Aorta (tissue), 5 donors: ENCODE data around the gene IZUMO4. TPM values are rescaled to one million over a fixed set of nuclear protein-coding genes. Genes with fewer than 3 reads are reported as not detected.

Experiments
- ATAC-seq: fragments of 200-7000 bp; cut with Tn5 transposase; one replicate; pipeline ENCODE4 v1.9.1; 2022; ENCODE audit warnings: moderate library complexity; ENCODE audit not compliant: low FRiP score
- DNase-seq, 2 donors: peaks; one replicate each; pipeline ENCODE4 v3.0.0-alpha.2; 2020
- H3K27ac ChIP-seq, 2 donors: one replicate each; pipeline ENCODE4 v1.5.1; 2013; ENCODE audit warnings: low read length in 2 of 2, mild to moderate bottlenecking in 2 of 2, moderate library complexity in 2 of 2, control low read depth in 1 of 2, inconsistent platforms in 1 of 2, low read depth in 1 of 2
- H3K27me3 ChIP-seq, 2 donors: one replicate each; pipeline ENCODE4 v1.6.1; 2013; ENCODE audit warnings: control low read depth in 1 of 2, low read length in 1 of 2, mild to moderate bottlenecking in 1 of 2, moderate library complexity in 1 of 2; ENCODE audit not compliant: insufficient read depth in 2 of 2, control insufficient read depth in 1 of 2
- H3K36me3 ChIP-seq, 2 donors: one replicate each; pipeline ENCODE4 v1.6.1; 2013; ENCODE audit warnings: control low read depth in 1 of 2, low read length in 1 of 2, mild to moderate bottlenecking in 1 of 2; ENCODE audit not compliant: insufficient read depth in 2 of 2, control insufficient read depth in 1 of 2
- H3K4me1 ChIP-seq, 2 donors: one replicate each; pipeline ENCODE4 v1.6.1; 2013; ENCODE audit warnings: low read length in 2 of 2, control low read depth in 1 of 2, mild to moderate bottlenecking in 1 of 2, moderate library complexity in 1 of 2; ENCODE audit not compliant: insufficient read depth in 2 of 2, control insufficient read depth in 1 of 2
- H3K4me3 ChIP-seq, 2 donors: one replicate each; pipeline ENCODE4 v1.5.1; 2013; ENCODE audit warnings: low read length in 2 of 2, control low read depth in 1 of 2, mild to moderate bottlenecking in 1 of 2
- H3K9me3 ChIP-seq: one replicate; pipeline ENCODE4 v1.6.1; 2013; ENCODE audit warnings: mild to moderate bottlenecking, low read length; ENCODE audit not compliant: control insufficient read depth
- WGBS, 2 donors: extraction: QIAGEN DNeasy Blood & Tissue Kit; methylation state at CpG; one replicate each; pipeline ENCODE4 v1.1.7; 2013; 5-methylcytosine and 5-hydroxymethylcytosine counted together
- intact Hi-C, 2 donors: fragments of 100-400 bp; cut with DNase I; formaldehyde crosslinking; loops; one replicate each; pipeline versions ENCODE4 v1.14.2 to v1.15.0; 2022
- polyA plus RNA-seq, 2 donors: library from polyadenylated mRNA; stranded (reverse); fragments of 200-250 nt; gene quantifications; one replicate each; pipeline ENCODE4 v1.2.3, GENCODE V29; 2013
- total RNA-seq, 2 donors: library from RNA; stranded (reverse); fragmentation: NEBNext Ultra II Directional; extraction: Animal tissue kit (Norgen Biotek cat#: 25700); gene quantifications; one replicate each; pipeline ENCODE4 v1.2.1, GENCODE V29; 2021
- donor health status: healthy with polysubstance abuse.
- donor health status: Bipolar disorder and iron deficiency.
- donor health status: DM: no; HTN: no; CAD: no.
- donor health status: DM: no; HTN: no; CAD: no.
- donor health status: DM: yes; HTN: yes; CAD: no.

IZUMO4 gene
- total and polyA plus RNA-seq, 4 donors, result 1.6 to 25.2 (median 4.6) TPM

DNA sequence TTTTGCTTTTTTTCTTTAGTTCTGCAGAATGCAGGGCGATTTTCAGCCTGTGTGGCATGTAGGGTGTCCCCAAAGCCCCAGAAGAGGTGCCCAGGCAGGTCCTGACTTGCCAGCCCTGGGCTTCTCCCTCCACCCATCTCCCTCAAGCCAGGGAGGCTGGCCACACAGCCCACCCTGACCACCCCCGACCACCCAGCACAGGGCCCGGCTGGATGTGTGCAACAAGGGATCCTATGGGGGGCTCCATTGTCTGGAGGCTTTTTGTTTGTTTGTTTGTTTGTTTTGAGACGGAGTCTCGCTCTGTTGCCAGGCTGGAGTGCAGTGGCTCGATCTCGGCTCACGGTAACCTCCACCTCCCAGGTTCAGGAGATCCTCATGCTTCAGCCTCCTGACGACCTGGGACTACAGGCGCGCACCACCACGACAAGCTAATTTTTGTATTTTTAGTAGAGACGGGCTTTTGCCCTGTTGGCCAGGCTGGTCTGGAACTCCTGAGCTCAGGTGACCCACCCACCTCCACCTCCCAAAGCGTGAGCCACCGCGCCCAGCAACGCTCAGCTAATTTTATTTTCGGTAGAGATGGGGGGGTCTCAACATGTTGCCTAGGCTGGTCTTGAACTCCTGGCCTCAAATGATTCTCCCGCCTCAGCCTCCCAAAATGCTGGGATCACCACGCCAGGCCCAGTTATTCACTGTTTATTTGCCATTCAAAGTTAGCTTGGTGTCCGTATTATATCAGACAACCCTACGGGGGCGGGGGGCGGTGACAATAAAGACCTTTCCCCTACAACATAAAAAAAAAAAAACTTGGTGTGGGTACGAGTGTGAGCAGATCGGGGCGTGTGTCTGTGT lies 37.9 kb upstream of the IZUMO4 start:
- no peak for ATAC-seq
- 91% methylated on average over 27 of the region's 27 CpGs for WGBS, 2 donors
- H3K36me3 ChIP-seq, result no peaks in the 10 kb centered on the region
- no peak for DNase-seq
- no peaks in the 10 kb centered on the region for H3K9me3 ChIP-seq
- intact Hi-C loops, result no loop called here
- peak overlapping the region in 1 of 2 donors; percentile 92 for H3K27ac ChIP-seq
- H3K4me3 ChIP-seq, result no peak overlapping the region
- no peaks in the 10 kb centered on the region for H3K4me1 ChIP-seq
- H3K27me3 ChIP-seq, result no peaks in the 10 kb centered on the region

DNA sequence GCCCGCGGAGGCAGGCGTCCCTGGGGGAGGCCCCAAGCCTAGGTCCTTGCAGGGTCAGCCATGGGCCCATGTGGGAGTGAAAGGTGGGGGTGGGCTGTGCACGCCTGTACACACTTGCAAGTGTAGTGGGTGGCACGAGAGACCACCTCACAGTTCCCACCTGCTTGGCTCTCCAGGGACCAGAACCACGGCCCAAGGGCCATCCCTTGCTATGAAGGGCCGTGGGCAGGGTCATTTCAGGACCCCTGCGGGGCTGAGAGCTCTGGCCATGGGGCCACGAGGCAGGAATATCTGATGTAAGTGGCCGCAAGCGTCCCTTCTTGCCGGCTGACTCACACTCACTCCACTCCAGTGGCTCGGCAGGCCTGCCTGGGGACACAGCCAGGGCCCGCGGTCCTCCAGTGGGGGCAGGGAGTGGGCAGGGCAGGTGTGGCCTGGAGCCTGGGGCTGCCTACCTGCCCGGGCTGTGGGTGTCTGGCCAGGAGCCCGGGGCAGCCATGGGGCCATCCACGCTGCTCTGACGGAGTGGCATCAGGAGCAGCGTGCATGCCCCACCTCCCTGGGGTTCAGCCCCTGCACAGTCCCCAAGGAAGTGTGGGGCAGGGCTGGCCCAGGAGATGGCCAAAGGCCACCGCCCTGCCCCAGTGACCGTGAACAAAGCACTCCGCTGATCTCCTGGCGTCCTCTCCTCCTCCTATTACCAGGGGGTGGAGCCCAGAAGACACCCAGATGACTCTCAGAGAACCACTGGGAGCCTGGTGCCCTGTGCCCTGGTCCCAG lies 37.1 kb upstream of the IZUMO4 start:
- Histone ChIP-seq H3K36me3 (no peaks in the 10 kb centered on the region), H3K4me3 (no peak overlapping the region), H3K9me3 (no peaks in the 10 kb centered on the region), H3K4me1 (no peaks in the 10 kb centered on the region), H3K27me3 (no peaks in the 10 kb centered on the region), H3K27ac (peak overlapping the region in 1 of 2 donors; percentile 92)
- ATAC-seq, result peak; percentile 36
- intact Hi-C loops, result loop anchor here in 1 of 2 donors (10.0 kb wide), 1 partner anchor 125 kb away; no protein-coding TSS in a partner anchor
- peak; percentile 80 to 91 for DNase-seq
- 29 to 30% methylated on average over 24 of the region's 24 CpGs for WGBS, 2 donors

DNA sequence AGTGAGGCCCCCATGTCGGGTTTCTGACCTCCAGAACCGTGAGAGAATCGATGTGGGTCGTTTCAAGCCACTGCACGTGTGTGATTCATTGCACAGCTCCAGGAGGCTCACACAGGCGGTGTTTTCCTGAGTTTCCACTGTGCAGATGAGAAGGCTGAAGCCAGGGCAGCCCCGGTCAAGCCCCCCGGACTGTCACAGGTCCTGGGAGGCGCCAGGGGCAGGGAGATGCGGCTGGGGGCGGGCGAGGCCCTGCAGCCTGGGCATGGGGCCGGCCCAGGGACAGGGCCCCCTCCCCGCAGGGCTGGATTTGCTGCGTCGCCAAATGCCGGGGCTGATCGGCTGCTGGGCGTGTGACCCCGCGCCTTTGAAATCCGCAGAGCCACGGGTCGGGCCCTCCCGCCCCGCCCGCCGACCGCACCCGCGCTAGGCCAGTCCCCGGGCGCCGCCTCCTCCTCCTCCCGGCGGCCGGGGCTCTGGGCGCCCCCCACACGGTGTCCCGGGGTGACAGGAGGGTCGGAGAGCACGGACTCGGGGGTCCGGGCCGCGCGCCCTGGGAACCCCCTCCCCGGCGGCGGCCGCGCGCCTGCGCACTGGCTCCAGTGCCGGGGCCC lies 35.7 kb upstream of the IZUMO4 start:
- no peaks in the 10 kb centered on the region for H3K9me3 ChIP-seq
- peak overlapping the region; percentile 63 to 69 for H3K4me3 ChIP-seq
- intact Hi-C loops, result loop anchor here in 1 of 2 donors (10.0 kb wide), 1 partner anchor 126 kb away; no protein-coding TSS in a partner anchor
- H3K4me1 ChIP-seq, result no peaks in the 10 kb centered on the region
- H3K36me3 ChIP-seq, result no peaks in the 10 kb centered on the region
- H3K27me3 ChIP-seq, result no peaks in the 10 kb centered on the region
- 0 to 1% methylated on average over 38 to 55 of the region's 55 CpGs for WGBS, 2 donors
- peak; percentile 84 to 88 for DNase-seq
- peak overlapping the region; percentile 62 to 92 for H3K27ac ChIP-seq
- ATAC-seq, result peak; percentile 73

DNA sequence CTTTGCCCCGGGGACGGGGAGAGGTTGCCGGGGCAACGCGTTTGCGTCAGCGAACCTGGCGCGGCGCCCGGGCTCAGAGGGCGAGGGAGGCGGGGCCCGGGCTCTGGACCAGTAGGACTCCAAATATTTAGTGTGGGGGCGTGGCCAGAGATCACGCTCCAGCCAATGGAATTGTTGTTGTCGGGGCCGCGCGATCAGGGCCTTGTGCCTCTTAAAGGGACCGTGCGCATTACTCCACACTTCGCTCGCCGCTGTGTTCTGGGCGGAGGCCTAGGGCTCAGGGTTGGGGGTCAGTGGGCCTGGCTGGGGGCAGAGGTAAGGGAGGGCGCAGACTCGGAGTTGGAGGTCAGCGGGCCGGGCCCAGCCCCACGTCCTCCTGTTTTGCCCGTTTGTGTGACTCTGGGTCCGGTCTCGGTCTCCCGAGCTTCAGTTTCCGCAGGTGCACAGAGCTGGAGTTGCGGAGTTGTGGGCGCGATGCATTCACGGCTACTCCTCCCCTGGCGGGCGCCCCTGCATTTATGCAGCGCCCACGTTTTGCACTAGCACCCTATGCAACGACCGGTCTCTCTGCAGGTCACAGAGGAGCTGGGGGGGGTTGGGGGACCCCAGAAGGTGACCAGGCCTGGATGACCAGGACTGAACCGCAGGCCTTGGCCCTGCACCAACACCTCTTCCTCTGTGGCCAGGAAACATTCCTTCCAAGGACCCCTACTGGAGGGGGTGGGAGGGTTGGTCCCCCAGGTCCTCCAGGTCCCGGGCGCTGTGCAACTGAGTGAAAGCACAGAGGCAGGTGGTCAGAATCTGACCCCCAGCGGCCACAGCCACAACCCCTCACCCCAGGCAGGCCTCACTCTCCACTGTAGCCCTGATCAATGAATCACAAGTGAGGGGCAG lies 35.0 kb upstream of the IZUMO4 start:
- 3% methylated on average over 49 to 50 of the region's 50 CpGs for WGBS, 2 donors

DNA sequence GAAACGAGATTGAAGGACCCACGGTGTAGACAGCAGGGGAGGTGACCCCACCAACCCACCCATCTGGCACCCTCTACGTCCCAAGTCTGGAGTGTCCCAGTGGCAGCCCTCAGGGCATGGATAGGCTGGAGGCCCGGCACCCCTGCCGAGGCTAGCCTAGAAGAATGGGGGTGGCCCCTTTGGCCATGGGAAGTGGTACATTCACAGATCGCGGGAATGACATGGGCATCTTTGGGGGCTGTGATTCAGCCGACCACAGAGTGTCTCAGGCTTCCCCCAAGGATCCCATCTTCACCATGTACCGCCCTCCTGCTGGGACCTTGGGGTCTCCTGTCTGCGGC lies 34.4 kb upstream of the IZUMO4 start:
- ATAC-seq (no peak), DNase-seq (no peak)
- Histone ChIP-seq H3K4me1 (no peaks in the 10 kb centered on the region), H3K27me3 (no peaks in the 10 kb centered on the region), H3K4me3 (no peak overlapping the region), H3K9me3 (no peaks in the 10 kb centered on the region), H3K27ac (no peak overlapping the region), H3K36me3 (no peaks in the 10 kb centered on the region)
- WGBS, 2 donors, result 67 to 69% methylated on average over 9 to 10 of the region's 10 CpGs
- intact Hi-C loops, result loop anchor here in 1 of 2 donors (10.0 kb wide), 1 partner anchor 128 kb away; no protein-coding TSS in a partner anchor

More for the DNA sequence above, 35.0 kb upstream of the IZUMO4 start:
- ATAC-seq, result peak; percentile 92
- Histone ChIP-seq H3K4me1 (no peaks in the 10 kb centered on the region), H3K4me3 (peak overlapping the region; percentile 8 to 69), H3K27ac (peak overlapping the region in 1 of 2 donors; percentile 92), H3K36me3 (no peaks in the 10 kb centered on the region), H3K27me3 (no peaks in the 10 kb centered on the region), H3K9me3 (no peaks in the 10 kb centered on the region)
- intact Hi-C loops, result loop anchor here in 1 of 2 donors (10.0 kb wide), 1 partner anchor 127 kb away; no protein-coding TSS in a partner anchor
- peak; percentile 99 for DNase-seq

DNA sequence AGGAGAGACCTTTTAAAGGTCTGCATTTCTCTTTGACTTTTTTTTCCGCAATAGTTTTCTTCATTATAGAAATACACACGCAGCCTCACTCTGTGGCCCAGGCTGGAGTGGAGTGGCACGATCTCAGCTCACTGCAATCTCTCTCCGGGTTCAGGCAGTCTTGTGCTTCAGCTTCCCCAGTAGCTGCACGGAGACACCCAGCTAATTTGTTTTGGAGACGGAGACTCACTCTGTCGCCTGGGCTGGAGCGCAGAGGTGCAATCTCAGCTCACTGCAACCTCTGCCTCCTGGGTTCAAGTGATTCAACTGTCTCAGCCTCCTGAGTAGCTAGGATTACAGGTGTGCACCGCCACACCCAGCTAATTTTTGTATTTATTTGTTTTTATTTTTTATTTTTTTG lies 33.9 kb upstream of the IZUMO4 start:
- no peak overlapping the region for H3K27ac ChIP-seq
- intact Hi-C loops, result loop anchor here in 1 of 2 donors (10.0 kb wide), 1 partner anchor 128 kb away; no protein-coding TSS in a partner anchor
- 89 to 90% methylated on average over 9 of the region's 9 CpGs for WGBS, 2 donors
- H3K36me3 ChIP-seq, result no peaks in the 10 kb centered on the region
- no peaks in the 10 kb centered on the region for H3K27me3 ChIP-seq
- H3K4me1 ChIP-seq, result no peaks in the 10 kb centered on the region
- H3K9me3 ChIP-seq, result no peaks in the 10 kb centered on the region
- no peak overlapping the region for H3K4me3 ChIP-seq
- no peak for ATAC-seq
- DNase-seq, result no peak

DNA sequence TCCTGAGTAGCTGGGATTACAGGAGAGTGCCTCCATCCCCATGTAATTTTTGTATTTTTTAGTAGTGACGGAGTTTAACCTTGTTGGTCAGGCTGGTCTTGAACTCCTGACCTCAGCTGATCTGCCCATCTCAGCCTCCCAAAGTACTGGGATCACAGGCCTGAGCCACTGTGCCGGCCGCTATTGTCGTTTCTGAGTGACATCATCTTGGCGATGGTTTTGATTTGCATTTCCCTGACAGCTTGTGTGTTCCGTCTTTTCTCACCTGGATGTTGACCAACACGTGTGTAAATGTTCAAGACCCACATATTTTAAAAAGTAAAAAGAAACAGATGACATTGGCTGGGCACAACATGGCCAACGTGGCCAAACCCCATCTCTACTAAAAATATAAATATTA lies 32.9 kb upstream of the IZUMO4 start:
- DNase-seq (no peak), ATAC-seq (no peak)
- Histone ChIP-seq H3K9me3 (no peaks in the 10 kb centered on the region), H3K4me3 (no peak overlapping the region), H3K27me3 (no peaks in the 10 kb centered on the region), H3K4me1 (no peaks in the 10 kb centered on the region), H3K36me3 (no peaks in the 10 kb centered on the region), H3K27ac (no peak overlapping the region)
- 82 to 85% methylated on average over 8 of the region's 8 CpGs for WGBS, 2 donors
- intact Hi-C loops, result loop anchor here in 1 of 2 donors (10.0 kb wide), 1 partner anchor 129 kb away; no protein-coding TSS in a partner anchor
